B cell (primary cell): Measurements from ENCODE around the gene CRYBG3. TPM values are rescaled to one million over a fixed set of nuclear protein-coding genes. Genes with fewer than 3 reads are reported as not detected.

ENCODE experiments used
- ATAC-seq: fragments of 200-7000 bp; cut with Tn5 transposase; one replicate; pipeline ENCODE4 v1.10.0; 2021; ENCODE audit warnings: low read depth, mild to moderate bottlenecking, moderate number of reproducible peaks, moderate library complexity
- CTCF ChIA-PET: fragments of 350-600 bp; sonication (Branson Sonifier 250); formaldehyde crosslinking; loops from one replicate; lab custom pipeline; 2021; ENCODE audit warnings: antibody characterized with exemption, inconsistent platforms; lab: Charles Lee
- POLR2A ChIA-PET: fragments of 350-600 bp; sonication (Branson Sonifier 250); formaldehyde crosslinking; loops from one replicate; lab custom pipeline; 2021; ENCODE audit warnings: antibody characterized with exemption; lab: Charles Lee
- DNase-seq: peaks from one replicate; pipeline ENCODE4 v3.0.0; 2013
- H2AFZ ChIP-seq: 2 replicates; pipeline ENCODE4 v1.6.1; 2012; ENCODE audit warnings: mild to moderate bottlenecking, low read depth, low read length; ENCODE audit not compliant: insufficient read depth, poor library complexity, severe bottlenecking
- H3K27ac ChIP-seq, 2 donors: 1 replicate in 1 of 2; 2 replicates in 1 of 2; pipeline ENCODE4 v1.5.1; 2012 to 2013; ENCODE audit warnings: low read length in 2 of 2, mild to moderate bottlenecking in 2 of 2, moderate library complexity in 1 of 2
- H3K27me3 ChIP-seq, 4 experiments: fragments of 200-600 bp in 1 of 4; sonication (generic) in 1 of 4; replicated peaks in 1 of 4; 1 replicate in 2 of 4; 2 replicates in 2 of 4; pipeline versions ENCODE4 v1.6.1 to v1.7.0; 2013 to 2016; ENCODE audit warnings: low read length in 3 of 4, mild to moderate bottlenecking in 2 of 4, mixed read lengths in 1 of 4, moderate library complexity in 1 of 4; ENCODE audit not compliant: insufficient read depth in 4 of 4, control insufficient read depth in 3 of 4; ENCODE audit errors: control extremely low read depth in 1 of 4
- H3K36me3 ChIP-seq, 2 experiments: replicated peaks in 1 of 2; 1 replicate in 1 of 2; 2 replicates in 1 of 2; pipeline versions ENCODE4 v1.6.1 to v1.7.1; 2013; ENCODE audit warnings: low read length in 1 of 2; ENCODE audit not compliant: insufficient read depth in 2 of 2, control insufficient read depth in 1 of 2; ENCODE audit errors: control extremely low read depth in 1 of 2, extremely low read depth in 1 of 2
- H3K4me1 ChIP-seq, 2 donors: fragments of 200-600 bp in 1 of 2; sonication (generic) in 1 of 2; 1 replicate in 1 of 2; 2 replicates in 1 of 2; pipeline versions ENCODE4 v1.5.1 to v1.6.1; 2013 to 2017; ENCODE audit warnings: low read length in 2 of 2; ENCODE audit not compliant: control insufficient read depth in 2 of 2, insufficient read depth in 2 of 2
- H3K4me2 ChIP-seq: replicated peaks from 2 replicates; pipeline ENCODE3; 2012; ENCODE audit warnings: mild to moderate bottlenecking, low read depth, low read length; ENCODE audit not compliant: poor library complexity, severe bottlenecking
- H3K4me3 ChIP-seq, 5 experiments: fragments of 200-600 bp in 1 of 5; sonication (generic) in 1 of 5; 1 replicate in 3 of 5; 2 replicates in 2 of 5; pipeline versions ENCODE4 v1.5.1 to v1.7.0; 2011 to 2016; ENCODE audit warnings: low read length in 4 of 5, mild to moderate bottlenecking in 4 of 5, low read depth in 2 of 5, control low read depth in 1 of 5, moderate library complexity in 1 of 5; ENCODE audit not compliant: insufficient read depth in 1 of 5; ENCODE audit errors: control extremely low read depth in 1 of 5, extremely low read depth in 1 of 5
- H3K79me2 ChIP-seq: fragments of 200-600 bp; sonication (generic); one replicate; pipeline ENCODE4 v1.6.0; 2016; ENCODE audit warnings: low read length; ENCODE audit not compliant: control insufficient read depth, insufficient read depth
- H3K9ac ChIP-seq: fragments of 200-600 bp; sonication (generic); 2 replicates; pipeline ENCODE4 v1.6.1; 2017; ENCODE audit warnings: mild to moderate bottlenecking, low read length, moderate library complexity
- H3K9me3 ChIP-seq, 3 donors: one replicate each; pipeline versions ENCODE4 v1.6.1 to v1.7.1; 2013; ENCODE audit warnings: low read length in 2 of 3; ENCODE audit not compliant: control insufficient read depth in 2 of 3, insufficient read depth in 1 of 3; ENCODE audit errors: control extremely low read depth in 1 of 3
- H4K20me1 ChIP-seq: 2 replicates; pipeline ENCODE4 v1.6.0; 2012; ENCODE audit warnings: mild to moderate bottlenecking, low read length; ENCODE audit not compliant: insufficient read depth, control insufficient read depth, poor library complexity, severe bottlenecking
- H3K27ac Mint-ChIP-seq: one replicate; pipeline ENCODE4 v1.8.0; 2021; ENCODE audit warnings: mixed read lengths
- H3K27me3 Mint-ChIP-seq: one replicate; pipeline ENCODE4 v1.8.0; 2021; ENCODE audit warnings: mixed read lengths
- H3K4me1 Mint-ChIP-seq: one replicate; pipeline ENCODE4 v1.8.0; 2021; ENCODE audit warnings: mixed read lengths
- H3K4me3 Mint-ChIP-seq: one replicate; pipeline ENCODE4 v1.8.0; 2021; ENCODE audit warnings: mixed read lengths
- H3K9me3 Mint-ChIP-seq: one replicate; pipeline ENCODE4 v1.8.0; 2022; ENCODE audit warnings: mixed read lengths; ENCODE audit not compliant: insufficient read depth
- CTCF ChIP-seq: fragments of 200-600 bp; IDR thresholded peaks from one replicate; pipeline ENCODE4 v1.8.0; 2022; ENCODE audit warnings: antibody characterized with exemption, mild to moderate bottlenecking
- EZH2 ChIP-seq: IDR thresholded peaks from 2 replicates; pipeline ENCODE4 v1.6.1; 2012; ENCODE audit warnings: borderline replicate concordance, low read depth, mild to moderate bottlenecking, moderate library complexity, low read length; ENCODE audit not compliant: insufficient read depth, poor library complexity, severe bottlenecking
- WGBS: methylation state at CpG from one replicate; pipeline ENCODE4 v1.1.5; 2013; ENCODE audit warnings: missing lambda C conversion rate; ENCODE audit not compliant: insufficient coverage; 5-methylcytosine and 5-hydroxymethylcytosine counted together
- intact Hi-C: fragments of 100-400 bp; cut with micrococcal nuclease; formaldehyde crosslinking; loops from one replicate; pipeline ENCODE4 v1.10.0; 2022
- polyA plus RNA-seq: library from polyadenylated mRNA; depleted of rRNA; stranded (reverse); fragments of >200 nt; gene quantifications from 2 replicates; pipeline ENCODE4 v1.2.3, GENCODE V29; 2012
- total RNA-seq, 2 donors: library from RNA; stranded (reverse); fragments of 120-200 nt in 1 of 2; gene quantifications; 1 replicate in 1 of 2; 2 replicates in 1 of 2; pipeline versions ENCODE4 v1.2.3 to v1.2.4, GENCODE V29; 2013 to 2022

Gene CRYBG3
- total and polyA plus RNA-seq, 2 donors (not counting 1 experiment from before 2014, with no cell fraction given): 2.2 to 3.0 TPM

GRCh38 chr3:97949110-97949485, 127.3 kb downstream of the CRYBG3 start:
- Mint-ChIP-seq H3K27me3 (no peaks in the 10 kb centered on the region), H3K4me1 (peaks cover under 1% of the 10 kb centered on the region), H3K4me3 (no peak overlapping the region), H3K27ac (no peak overlapping the region), H3K9me3 (no peaks in the 10 kb centered on the region)
- Histone ChIP-seq H3K9me3 (no peaks in the 10 kb centered on the region), H2AFZ (no peak overlapping the region), H3K4me2 (no peak overlapping the region), H3K36me3 (peaks cover 1 to 85% of the 10 kb centered on the region in 2 experiments), H3K9ac (no peak overlapping the region), H3K27ac (no peak overlapping the region), H3K27me3 (no peaks in the 10 kb centered on the region), H3K79me2 (no peaks in the 10 kb centered on the region), H3K4me1 (no peaks in the 10 kb centered on the region), H3K4me3 (no peak overlapping the region), H4K20me1 (no peaks in the 10 kb centered on the region)
- no peak for DNase-seq
- ChIA-PET POLR2A (no interaction called here), CTCF (interaction anchor here (1.4 kb wide), 1 partner anchor 8 kb away, joined by 3 read pairs; no protein-coding TSS in a partner anchor)
- TF ChIP-seq EZH2 (no peak), CTCF (no peak)
- ATAC-seq: no peak
- intact Hi-C loops: no loop called here
- 86% methylated on average over 1 of the region's 2 CpGs for WGBS

GRCh38 chr3:97949743-97950142, 127.9 kb downstream of the CRYBG3 start:
- H3K4me1 ChIP-seq: peaks cover 3 to 4% of the 10 kb centered on the region in 2 donors
- no peaks in the 10 kb centered on the region for H4K20me1 ChIP-seq
- no peaks in the 10 kb centered on the region for H3K79me2 ChIP-seq
- H3K9ac ChIP-seq: no peak overlapping the region
- POLR2A ChIA-PET: no interaction called here
- intact Hi-C loops: no loop called here
- no peak overlapping the region for H3K4me2 ChIP-seq
- no peak overlapping the region for H2AFZ ChIP-seq
- H3K4me1 Mint-ChIP-seq: peaks cover 5% of the 10 kb centered on the region
- no peak overlapping the region for H3K27ac ChIP-seq
- H3K27me3 ChIP-seq: no peaks in the 10 kb centered on the region
- H3K36me3 ChIP-seq: peaks cover 1 to 82% of the 10 kb centered on the region in 2 experiments
- TF ChIP-seq CTCF: no peak
- no peak for TF ChIP-seq EZH2
- no peak overlapping the region for H3K4me3 Mint-ChIP-seq
- H3K9me3 ChIP-seq: no peaks in the 10 kb centered on the region
- CTCF ChIA-PET: interaction anchor here (1.4 kb wide), 1 partner anchor 9 kb away, joined by 3 read pairs; no protein-coding TSS in a partner anchor
- H3K4me3 ChIP-seq: no peak overlapping the region
- no peak for ATAC-seq
- H3K27me3 Mint-ChIP-seq: no peaks in the 10 kb centered on the region
- DNase-seq: no peak
- no peak overlapping the region for H3K27ac Mint-ChIP-seq
- WGBS: 100% methylated on average over 2 of the region's 5 CpGs
- H3K9me3 Mint-ChIP-seq: no peaks in the 10 kb centered on the region
